HTERT RPE-1 (cell line): ENCODE measurements around the gene SCARF2.
"Not testable (repeated sequence)": the region's sequence is repeated elsewhere in the genome, so short reads cannot be mapped to it uniquely, and the experiment has no call there.

ENCODE experiments used
- in situ Hi-C: fragments of 300-500 bp; cut with MboI; formaldehyde crosslinking; loops from 4 replicates; pipeline ENCODE4 v1.14.3; 2020; ENCODE audit warnings: low sequenced_read_pairs

Gene SCARF2

GRCh38 chr22:20395907-20396287, 41.7 kb downstream of the SCARF2 start:
- in situ Hi-C loops, result no loop called here

- in situ Hi-C loops, result no loop called here
Observed at GRCh38 chr22:20395181-20395906, 42.3 kb downstream of the SCARF2 start.

- in situ Hi-C loops, result no loop called here
Observed at GRCh38 chr22:20393705-20394476, 43.7 kb downstream of the SCARF2 start, which contains the start of gene ZNF74. ZNF74 (plus strand) TSS chr22:20394151; CDS start chr22:20394629, 478 bp downstream.

GRCh38 chr22:20392983-20393704, 44.5 kb downstream of the SCARF2 start:
- in situ Hi-C loops, result no loop called here

GRCh38 chr22:20392365-20392881, 45.2 kb downstream of the SCARF2 start:
- in situ Hi-C loops, result not testable (repeated sequence)

GRCh38 chr22:20391222-20391621, 46.4 kb downstream of the SCARF2 start:
- in situ Hi-C loops, result no loop called here

GRCh38 chr22:20390394-20390907, 47.2 kb downstream of the SCARF2 start:
- in situ Hi-C loops, result no loop called here

GRCh38 chr22:20389288-20389687, 48.3 kb downstream of the SCARF2 start:
- in situ Hi-C loops, result no loop called here

GRCh38 chr22:20388200-20388599, 49.4 kb downstream of the SCARF2 start:
- in situ Hi-C loops, result no loop called here

GRCh38 chr22:20386972-20387371, 50.7 kb downstream of the SCARF2 start:
- in situ Hi-C loops, result no loop called here

- in situ Hi-C loops, result no loop called here
Observed at GRCh38 chr22:20386336-20386735, 51.3 kb downstream of the SCARF2 start.

- in situ Hi-C loops, result no loop called here
Observed at GRCh38 chr22:20384865-20385264, 52.8 kb downstream of the SCARF2 start.

- in situ Hi-C loops, result no loop called here
Observed at GRCh38 chr22:20384171-20384570, 53.5 kb downstream of the SCARF2 start.

- in situ Hi-C loops, result no loop called here
Observed at GRCh38 chr22:20383538-20383937, 54.1 kb downstream of the SCARF2 start.

GRCh38 chr22:20380486-20380885, 57.1 kb downstream of the SCARF2 start:
- in situ Hi-C loops, result no loop called here

GRCh38 chr22:20378684-20379083, 58.9 kb downstream of the SCARF2 start:
- in situ Hi-C loops, result not testable (repeated sequence)

GRCh38 chr22:20378110-20378509, 59.5 kb downstream of the SCARF2 start:
- in situ Hi-C loops, result no loop called here

GRCh38 chr22:20376983-20377382, 60.6 kb downstream of the SCARF2 start:
- in situ Hi-C loops, result not testable (repeated sequence)

- in situ Hi-C loops, result not testable (repeated sequence)
Observed at GRCh38 chr22:20376281-20376680, 61.3 kb downstream of the SCARF2 start.
